Stimulated activated CD8-positive, alpha-beta memory T cell treated with anti-CD3 and anti-CD28 coated beads, Interleukin-7, amount 100 ng/mL, for 1 hour (primary cell): Measurements from ENCODE around the gene DHFR2.
"Not testable (repeated sequence)": the region's sequence is repeated elsewhere in the genome, so short reads cannot be mapped to it uniquely, and the experiment has no call there.

Source experiments
- DNase-seq, 2 donors: peaks; one replicate each; pipeline ENCODE4 v3.0.0-alpha.2; 2020; ENCODE audit warnings: low read depth in 2 of 2

DHFR2 gene

DNA sequence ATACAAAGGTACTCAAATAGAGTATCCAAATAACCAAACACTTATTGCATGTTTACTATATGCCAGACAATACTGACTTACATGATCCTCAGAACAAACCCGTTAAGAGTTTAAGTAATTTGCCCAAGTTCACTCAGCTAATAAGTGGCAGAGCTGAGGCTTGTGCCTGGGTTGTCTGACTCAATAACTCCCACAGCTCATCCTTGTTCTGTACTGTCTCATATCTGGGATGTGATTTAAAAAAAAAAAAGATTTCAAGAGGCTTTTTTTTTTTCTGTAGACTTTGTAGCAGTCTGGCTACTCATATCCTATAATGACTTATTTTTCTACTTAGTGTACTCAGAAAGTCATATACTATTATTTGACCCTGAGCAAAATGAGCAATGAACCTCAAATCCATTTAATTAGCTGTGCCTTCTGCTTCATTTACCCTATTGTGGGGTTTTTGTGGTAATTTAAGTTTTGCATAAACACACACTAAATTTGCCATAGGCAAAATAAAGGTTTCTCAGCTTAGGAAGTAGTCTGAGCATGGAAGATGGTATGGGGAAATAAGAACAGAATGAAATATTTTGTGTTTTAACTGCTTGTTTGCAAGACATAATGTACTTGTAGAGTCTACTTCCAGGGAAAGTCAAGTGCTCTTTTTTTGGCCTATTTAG lies 3.2 kb upstream of the DHFR2 start:
- no peak for DNase-seq

- DNase-seq: no peak
Observed at GRCh38 chr3:94065122-94065521, 2.4 kb upstream of the DHFR2 start.

GRCh38 chr3:94064243-94064860 lies 1.6 kb upstream of the DHFR2 start:
- no peak for DNase-seq

- no peak for DNase-seq
Observed at GRCh38 chr3:94063496-94064119, 892 bp upstream of the DHFR2 start.

GRCh38 chr3:94061297-94061696 lies 1.4 kb downstream of the DHFR2 start:
- DNase-seq: no peak

DNA sequence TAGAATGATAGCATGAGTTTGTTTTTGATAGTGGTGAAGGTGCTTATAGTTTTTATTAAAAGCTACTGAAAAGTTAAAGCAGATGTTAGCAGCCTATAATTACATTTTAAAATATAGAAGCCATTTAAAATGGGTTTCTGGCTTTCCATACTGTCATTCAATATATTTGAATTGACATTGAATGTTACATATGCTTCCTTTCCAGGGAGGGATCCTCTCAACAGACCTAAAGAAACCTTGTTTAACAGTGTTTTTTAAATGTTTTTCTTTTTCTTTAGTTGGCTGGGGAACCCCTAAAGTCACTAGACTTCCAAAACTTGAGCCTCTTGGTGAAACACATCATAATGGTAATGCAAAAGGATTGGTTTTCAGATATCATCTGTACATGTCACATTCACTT lies 12.2 kb downstream of the DHFR2 start:
- no peak for DNase-seq

DNA sequence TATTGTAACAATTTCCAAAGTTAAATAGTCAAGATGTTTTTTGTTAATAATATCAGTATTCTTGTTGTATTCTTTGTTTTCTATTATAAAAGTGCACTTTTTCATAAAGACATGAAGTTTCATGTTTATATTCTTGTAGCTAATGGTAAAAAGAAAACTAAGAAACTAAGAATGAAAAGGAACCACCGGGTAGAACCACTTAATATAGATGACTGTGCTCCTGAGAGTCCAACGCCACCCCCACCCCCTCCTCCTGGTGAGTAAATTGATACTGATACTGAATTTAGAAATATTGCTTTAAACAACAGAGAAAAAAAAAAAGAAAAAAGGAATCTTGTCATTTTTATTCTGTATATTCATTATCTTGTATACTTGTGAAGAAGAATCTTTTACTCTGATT lies 13.4 kb downstream of the DHFR2 start:
- DNase-seq: no peak

DNA sequence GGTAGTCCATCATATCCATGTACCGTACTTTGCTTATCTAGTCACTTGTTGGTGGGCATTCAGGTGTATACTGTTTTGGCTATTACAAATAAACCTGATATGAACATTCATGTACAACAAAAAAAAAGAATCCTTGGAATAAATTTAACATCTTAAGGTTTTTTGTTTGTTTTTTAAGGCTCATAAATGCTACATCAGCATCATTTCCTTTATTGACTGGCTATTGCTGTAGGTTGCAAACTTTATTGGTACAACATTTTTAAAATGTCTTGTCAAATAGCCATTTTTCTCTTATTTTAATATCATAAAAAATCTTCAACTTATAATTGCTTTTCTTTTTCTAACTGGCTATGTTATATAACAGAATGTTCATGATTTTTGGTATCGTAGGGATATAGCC lies 16.2 kb downstream of the DHFR2 start:
- DNase-seq: no peak

GRCh38 chr3:94044100-94044936 lies 18.4 kb downstream of the DHFR2 start:
- not testable (repeated sequence) for DNase-seq

DNA sequence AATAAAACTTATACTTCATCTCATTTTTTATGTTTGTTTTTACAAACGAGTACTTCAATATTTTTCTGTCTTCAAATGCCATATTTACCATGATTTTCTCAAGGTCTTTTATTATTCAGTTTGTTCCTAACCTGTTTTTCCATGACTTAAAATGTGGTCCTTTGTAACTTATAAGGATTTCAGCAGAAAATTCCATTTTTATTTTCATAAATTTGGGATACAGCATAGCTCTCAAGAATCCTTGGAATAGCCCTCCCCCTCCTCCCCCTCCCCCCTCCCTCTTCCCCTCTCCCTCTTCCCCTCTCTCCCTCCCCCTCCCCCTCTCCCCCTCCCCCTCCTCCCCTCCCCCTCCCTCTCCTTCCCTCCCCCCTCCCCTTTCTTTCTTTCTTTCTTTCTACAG lies 19.4 kb downstream of the DHFR2 start:
- DNase-seq: no peak

- DNase-seq: no peak
Observed at GRCh38 chr3:94036909-94037507, 25.7 kb downstream of the DHFR2 start.

GRCh38 chr3:94028093-94028837 lies 34.5 kb downstream of the DHFR2 start, which contains the start of gene STX19:
Gene STX19, minus strand, starts transcription at chr3:94028597. Its CDS starts 13,328 bp downstream, at chr3:94015269.
- DNase-seq: no peak

DNA sequence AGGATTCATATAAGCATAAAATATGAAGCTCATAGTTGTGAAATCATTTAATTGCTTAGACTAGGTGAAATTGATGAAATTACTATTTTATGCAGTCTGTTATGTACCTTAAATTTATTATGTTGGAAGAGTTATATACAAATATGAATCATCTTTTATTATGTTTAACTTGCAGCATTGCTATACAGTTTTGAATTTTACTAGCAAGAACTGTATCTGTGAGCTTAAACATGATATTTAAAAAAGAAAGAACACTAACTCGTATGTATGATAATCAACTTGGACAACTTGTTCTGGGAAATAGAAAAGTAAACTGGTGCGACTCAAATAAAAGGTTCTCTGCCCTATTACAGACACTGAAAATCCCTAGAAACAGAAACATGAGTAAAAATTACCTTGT lies 36.1 kb downstream of the DHFR2 start:
- no peak for DNase-seq

GRCh38 chr3:94024385-94024784 lies 38.3 kb downstream of the DHFR2 start:
- no peak for DNase-seq

DNA sequence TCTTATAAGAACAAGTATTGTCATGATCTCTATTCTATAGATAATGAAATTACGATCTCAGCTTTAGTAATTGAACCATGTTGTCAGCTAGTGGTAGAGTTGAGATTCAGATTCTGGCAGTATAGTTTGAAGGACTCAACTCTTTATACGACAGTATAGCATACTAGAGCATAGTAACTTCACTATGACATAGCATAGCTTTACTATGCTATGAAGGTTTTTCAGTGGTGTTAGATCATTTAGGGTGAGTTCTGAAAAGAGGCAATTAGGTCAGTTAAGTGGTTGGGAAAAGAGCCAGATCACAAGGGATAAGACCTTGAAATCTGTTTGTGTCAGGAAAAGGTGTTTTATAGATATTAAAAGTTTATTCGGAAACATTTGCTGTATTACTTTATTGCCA lies 42.4 kb downstream of the DHFR2 start:
- DNase-seq: no peak

DNA sequence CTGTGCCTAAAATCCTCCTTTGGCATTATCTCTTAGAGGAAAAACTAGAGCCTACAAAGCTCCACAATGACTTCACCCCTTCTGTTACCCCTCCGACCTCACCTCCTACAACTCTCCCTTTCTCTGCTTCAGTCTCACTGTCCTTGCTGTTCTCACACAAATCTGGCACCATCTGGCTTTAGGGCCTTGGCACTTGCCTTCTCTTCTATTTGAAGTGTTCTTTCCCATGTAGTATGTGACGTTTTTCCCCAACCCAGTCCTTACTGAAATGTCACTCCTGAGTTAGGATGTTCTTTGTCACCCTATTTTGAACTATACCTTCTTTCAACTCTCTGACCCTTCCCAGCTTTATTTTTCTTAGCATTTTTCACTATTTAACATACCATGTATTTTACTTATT lies 43.1 kb downstream of the DHFR2 start:
- no peak for DNase-seq

- DNase-seq: no peak
Observed at GRCh38 chr3:94015025-94015424, 47.7 kb downstream of the DHFR2 start.

DNA sequence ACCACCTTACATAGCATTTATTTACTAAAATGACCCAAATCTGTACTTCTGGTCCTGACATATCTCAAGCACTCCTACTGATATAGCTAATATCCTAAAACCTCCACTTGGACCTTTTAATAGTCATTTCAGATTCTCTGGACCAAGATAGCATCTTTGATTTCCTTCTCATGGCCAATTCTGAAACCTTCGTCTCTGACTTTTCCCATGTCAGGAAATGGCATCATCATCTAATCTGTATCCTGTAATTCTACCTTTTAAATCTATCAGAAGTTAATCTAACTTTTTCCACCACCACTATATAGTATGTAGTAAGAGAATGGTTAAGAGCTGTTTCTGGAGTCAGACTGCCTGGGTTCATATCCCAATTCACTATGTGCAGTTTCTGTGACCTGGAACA lies 50.5 kb downstream of the DHFR2 start:
- DNase-seq: no peak

DNA sequence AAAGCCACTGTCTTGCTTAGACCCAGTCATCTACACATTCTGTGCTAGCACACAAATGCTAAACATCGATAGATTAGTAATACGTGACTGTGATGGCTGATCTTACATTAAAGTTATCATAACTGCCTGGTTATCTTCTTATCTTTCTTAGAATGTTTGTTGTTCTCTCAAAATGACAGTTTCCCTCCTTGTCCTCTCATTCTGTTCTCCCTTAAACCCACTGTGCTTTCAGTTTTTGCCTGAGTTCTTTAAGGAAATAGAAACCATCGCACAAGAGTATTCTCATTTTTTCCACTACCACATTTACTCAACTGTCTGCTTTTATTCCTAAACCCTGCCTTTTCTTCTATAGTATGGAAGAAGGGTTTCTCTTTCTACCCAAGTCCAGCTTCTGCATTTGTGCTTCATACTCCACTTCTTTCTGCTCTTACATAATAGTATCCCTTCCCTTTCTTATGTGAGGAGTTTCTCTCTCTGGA lies 51.4 kb downstream of the DHFR2 start:
- no peak for DNase-seq

DNA sequence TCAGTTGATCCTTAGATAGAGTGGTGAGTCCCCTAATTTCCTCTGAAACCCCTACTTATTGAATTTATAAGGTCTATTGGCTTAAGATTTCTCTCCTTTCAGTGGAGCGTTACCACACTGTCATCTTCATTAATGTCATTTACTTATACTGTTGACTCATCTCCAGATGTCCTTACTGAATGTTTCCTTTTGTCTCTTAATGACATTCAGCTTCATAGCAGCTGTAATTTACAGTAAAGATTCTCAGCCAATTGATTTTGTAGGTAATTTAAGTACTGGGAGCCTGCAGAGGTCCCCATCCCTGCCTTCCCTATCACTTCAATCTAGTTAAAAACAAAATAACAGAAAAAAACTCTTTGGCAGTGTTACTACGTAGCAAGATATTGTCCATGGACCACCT lies 53.1 kb downstream of the DHFR2 start:
- no peak for DNase-seq

DNA sequence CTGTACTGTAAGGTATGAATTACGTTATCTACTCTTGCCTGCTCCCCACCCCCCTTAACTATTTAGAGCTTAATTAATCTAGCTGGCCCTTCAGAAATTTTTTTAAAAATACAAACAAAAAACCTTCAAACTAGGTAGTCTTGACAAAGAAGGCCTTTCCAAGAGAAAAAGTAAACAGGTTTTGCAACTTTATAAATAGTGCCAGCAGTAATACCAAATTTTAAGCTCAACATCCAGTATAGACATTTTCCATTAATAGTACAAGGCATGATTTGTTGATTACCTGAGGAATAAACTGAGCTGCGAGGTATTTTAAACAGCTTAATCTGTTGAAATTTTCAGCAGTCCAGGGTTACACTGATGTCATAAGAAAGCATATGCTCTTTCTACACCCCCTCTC lies 54.5 kb downstream of the DHFR2 start:
- no peak for DNase-seq
